Stimulated activated CD4-positive, alpha-beta T cell treated with anti-CD3 and anti-CD28 coated beads, Interleukin-12 subunit alpha, Interleukin-12 subunit beta, amount 100 ng/mL, for 48 hours (primary cell): Measurements from ENCODE around the gene ARIH2.

ENCODE experiments used
- DNase-seq, 3 donors: peaks; one replicate each; pipeline ENCODE4 v3.0.0-alpha.2; 2020; ENCODE audit warnings: low read depth in 2 of 3, low spot score in 1 of 3

The ARIH2 gene

GRCh38 chr3:48970586-48970985, 51.9 kb downstream of the ARIH2 start:
- DNase-seq, result no peak

- DNase-seq, result no peak
Observed at GRCh38 chr3:48974076-48974864, 55.6 kb downstream of the ARIH2 start.

GRCh38 chr3:48979451-48979850, 60.8 kb downstream of the ARIH2 start:
- DNase-seq, result no peak

- no peak for DNase-seq
Observed at GRCh38 chr3:48980295-48980694, 61.7 kb downstream of the ARIH2 start.

- no peak for DNase-seq
Observed at GRCh38 chr3:48982016-48982415, 63.4 kb downstream of the ARIH2 start.

- DNase-seq, result no peak
Observed at GRCh38 chr3:48982686-48983085, 64.0 kb downstream of the ARIH2 start.

GRCh38 chr3:48983096-48983495, 64.5 kb downstream of the ARIH2 start:
- no peak for DNase-seq

GRCh38 chr3:48984663-48985062, 66.0 kb downstream of the ARIH2 start:
- DNase-seq, result no peak

GRCh38 chr3:48985831-48986376, 67.3 kb downstream of the ARIH2 start:
- DNase-seq, result no peak

GRCh38 chr3:48989126-48989795, 70.6 kb downstream of the ARIH2 start:
- DNase-seq, result no peak

GRCh38 chr3:48989796-48990635, 71.4 kb downstream of the ARIH2 start, which contains the start of gene P4HTM:
Gene P4HTM (plus strand): TSS chr3:48990241. CDS start chr3:48990257, 16 bp downstream.
- peak; percentile 64 to 78 (median 67) for DNase-seq

GRCh38 chr3:48990636-48991469, 72.2 kb downstream of the ARIH2 start:
- DNase-seq, result no peak

GRCh38 chr3:48991851-48992545, 73.4 kb downstream of the ARIH2 start:
- no peak for DNase-seq

GRCh38 chr3:48993834-48994233, 75.2 kb downstream of the ARIH2 start:
- DNase-seq, result no peak

- no peak for DNase-seq
Observed at GRCh38 chr3:48996640-48997039, 78.0 kb downstream of the ARIH2 start.

GRCh38 chr3:48997102-48997635, 78.5 kb downstream of the ARIH2 start:
- DNase-seq, result no peak

GRCh38 chr3:48997714-48998637, 79.3 kb downstream of the ARIH2 start:
- DNase-seq, result no peak

- no peak for DNase-seq
Observed at GRCh38 chr3:48999085-48999858, 80.6 kb downstream of the ARIH2 start.
